B cell (primary cell): ENCODE results near the gene CCDC200.

Source experiments
- CTCF ChIP-seq: fragments of 200-600 bp; IDR thresholded peaks from one replicate; pipeline ENCODE4 v1.8.0; 2022; ENCODE audit warnings: antibody characterized with exemption, mild to moderate bottlenecking
- EZH2 ChIP-seq: IDR thresholded peaks from 2 replicates; pipeline ENCODE4 v1.6.1; 2012; ENCODE audit warnings: borderline replicate concordance, low read depth, mild to moderate bottlenecking, moderate library complexity, low read length; ENCODE audit not compliant: insufficient read depth, poor library complexity, severe bottlenecking

- no peak for TF ChIP-seq CTCF
- TF ChIP-seq EZH2: no peak
These were observed 28.3 kb downstream of the CCDC200 start for GRCh38 chr17:43200127-43200526.
